Fibroblast of lung (primary cell): Measurements from ENCODE around the gene TMEM269. TPM values are rescaled to one million over a fixed set of nuclear protein-coding genes. Genes with fewer than 3 reads are reported as not detected.

Source experiments
- polyA plus RNA-seq, 2 donors: library from polyadenylated mRNA; depleted of rRNA in 1 of 2; stranded (reverse) in 1 of 2; unstranded in 1 of 2; fragments of >200 nt; gene quantifications; 2 replicates each; pipeline ENCODE4 v1.2.1, GENCODE V29; 2011 to 2012; ENCODE audit warnings: missing spikeins in 1 of 2
- total RNA-seq: library from RNA; depleted of rRNA; stranded (reverse); fragments of >200 nt; gene quantifications from 2 replicates; pipeline ENCODE4 v1.2.1, GENCODE V29; 2014

The TMEM269 gene
- total and polyA plus RNA-seq, 2 donors (not counting 1 experiment from before 2014, with no cell fraction given), result 0.10 to 0.17 TPM

Other genes with a start within 250 kb of the TMEM269 start
- 13.1 and 19.0 TPM in 2 replicates for gene PPIH, start 126.6 kb upstream of the TMEM269 start, total RNA-seq
- gene PPIH, start 126.6 kb upstream of the TMEM269 start, polyA plus RNA-seq, result 32.3 and 56.5 TPM in 2 replicates
- gene YBX1, start 102.6 kb upstream of the TMEM269 start, total RNA-seq, result 500 and 795 TPM in 2 replicates
- 799 and 1,134 TPM in 2 replicates for gene YBX1, start 102.6 kb upstream of the TMEM269 start, polyA plus RNA-seq
- not detected in 2 replicates for gene CLDN19, start 44.8 kb upstream of the TMEM269 start, total RNA-seq
- not detected in 2 replicates for gene CLDN19, start 44.8 kb upstream of the TMEM269 start, polyA plus RNA-seq
- 56.8 and 68.5 TPM in 2 replicates for gene P3H1, start 18.0 kb upstream of the TMEM269 start, total RNA-seq
- gene P3H1, start 18.0 kb upstream of the TMEM269 start, polyA plus RNA-seq, result 87.6 and 108 TPM in 2 replicates
- 4.4 and 5.9 TPM in 2 replicates for gene C1orf50, start 17.7 kb upstream of the TMEM269 start, total RNA-seq
- 7.8 and 9.5 TPM in 2 replicates for gene C1orf50, start 17.7 kb upstream of the TMEM269 start, polyA plus RNA-seq
- 17.2 and 37.2 TPM in 2 replicates for gene ERMAP, start 32.1 kb downstream of the TMEM269 start, total RNA-seq
- 16.3 and 19.4 TPM in 2 replicates for gene ERMAP, start 32.1 kb downstream of the TMEM269 start, polyA plus RNA-seq
- gene SVBP, start 32.4 kb downstream of the TMEM269 start, total RNA-seq, result 21.6 and 24.9 TPM in 2 replicates
- gene SVBP, start 32.4 kb downstream of the TMEM269 start, polyA plus RNA-seq, result 20.9 and 33.4 TPM in 2 replicates
- 9.0 and 11.1 TPM in 2 replicates for gene ZNF691, start 61.6 kb downstream of the TMEM269 start, total RNA-seq
- 5.8 TPM in 2 replicates for gene ZNF691, start 61.6 kb downstream of the TMEM269 start, polyA plus RNA-seq
- gene SLC2A1, start 173.9 kb downstream of the TMEM269 start, total RNA-seq, result 17.2 and 56.5 TPM in 2 replicates
- gene SLC2A1, start 173.9 kb downstream of the TMEM269 start, polyA plus RNA-seq, result 29.5 and 29.9 TPM in 2 replicates